ENCODE data around the gene NAAA. TPM values are rescaled to one million over a fixed set of nuclear protein-coding genes. Genes with fewer than 3 reads are reported as not detected.

The NAAA gene
- total RNA-seq, 2 donors from 2014 or later = 174 to 1,058 TPM

DNA sequence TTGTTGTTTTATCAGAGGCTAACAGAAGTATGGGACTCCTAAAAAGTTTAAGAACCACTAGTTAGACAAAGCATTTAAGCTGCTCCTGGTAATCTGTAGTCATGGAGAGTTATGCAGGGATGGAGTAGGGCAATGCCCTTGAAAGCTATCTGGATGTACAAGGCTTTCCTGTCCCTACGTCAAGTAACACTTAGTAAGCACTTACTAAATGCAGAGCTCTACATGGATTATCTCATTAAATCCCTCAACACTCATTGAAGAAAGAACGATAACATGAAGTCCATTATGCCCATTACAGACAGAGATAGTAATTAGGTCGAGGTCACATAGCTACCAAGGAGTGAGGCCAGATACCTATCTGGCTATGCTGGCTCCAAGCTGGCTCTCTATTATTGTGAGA is 71.7 kb downstream of the NAAA start:
- DNase-seq (ENCODE audit: low spot score) = no peak
- no peaks in the 10 kb centered on the region for H3K36me3 ChIP-seq
- intact Hi-C loops (cut with DNase I) = no loop called here
- no peaks in the 10 kb centered on the region for H3K27me3 ChIP-seq (replicated peaks; ENCODE audit: insufficient read depth)
- TF ChIP-seq POLR2A (IDR thresholded peaks at IDR 0.05) (no peak), POLR2AphosphoS5 (IDR thresholded peaks at IDR 0.05) (no peak)
- TF ChIP-seq, protein P1, sequence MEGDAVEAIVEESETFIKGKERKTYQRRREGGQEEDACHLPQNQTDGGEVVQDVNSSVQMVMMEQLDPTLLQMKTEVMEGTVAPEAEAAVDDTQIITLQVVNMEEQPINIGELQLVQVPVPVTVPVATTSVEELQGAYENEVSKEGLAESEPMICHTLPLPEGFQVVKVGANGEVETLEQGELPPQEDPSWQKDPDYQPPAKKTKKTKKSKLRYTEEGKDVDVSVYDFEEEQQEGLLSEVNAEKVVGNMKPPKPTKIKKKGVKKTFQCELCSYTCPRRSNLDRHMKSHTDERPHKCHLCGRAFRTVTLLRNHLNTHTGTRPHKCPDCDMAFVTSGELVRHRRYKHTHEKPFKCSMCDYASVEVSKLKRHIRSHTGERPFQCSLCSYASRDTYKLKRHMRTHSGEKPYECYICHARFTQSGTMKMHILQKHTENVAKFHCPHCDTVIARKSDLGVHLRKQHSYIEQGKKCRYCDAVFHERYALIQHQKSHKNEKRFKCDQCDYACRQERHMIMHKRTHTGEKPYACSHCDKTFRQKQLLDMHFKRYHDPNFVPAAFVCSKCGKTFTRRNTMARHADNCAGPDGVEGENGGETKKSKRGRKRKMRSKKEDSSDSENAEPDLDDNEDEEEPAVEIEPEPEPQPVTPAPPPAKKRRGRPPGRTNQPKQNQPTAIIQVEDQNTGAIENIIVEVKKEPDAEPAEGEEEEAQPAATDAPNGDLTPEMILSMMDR (IDR thresholded peaks at IDR 0.05) = no peak
- no peak overlapping the region for H3K27ac ChIP-seq
- H3K4me3 ChIP-seq = no peak overlapping the region
- no peaks in the 10 kb centered on the region for H3K9me3 ChIP-seq
- H3K4me1 ChIP-seq (replicated peaks) = no peaks in the 10 kb centered on the region
- WGBS = 52% methylated on average over 3 of the region's 3 CpGs

DNA sequence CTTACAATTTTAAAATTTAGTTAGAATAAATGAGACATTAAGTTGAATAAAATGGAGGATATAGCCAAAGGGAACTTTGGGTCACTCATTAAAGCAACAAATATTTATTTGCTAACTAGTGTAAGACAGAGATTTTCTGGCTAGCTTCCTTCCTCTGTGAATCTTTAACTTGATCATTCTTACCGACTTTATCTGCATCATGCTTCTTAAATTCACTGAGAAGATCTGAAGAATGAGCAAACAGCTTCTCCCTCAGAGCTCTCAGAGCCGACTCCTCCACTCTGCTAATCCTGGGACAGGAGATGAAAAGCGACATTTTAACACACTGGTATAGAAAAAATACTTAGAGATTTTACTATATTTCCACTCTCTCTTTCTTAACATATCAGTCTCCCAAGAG is 73.7 kb downstream of the NAAA start:
- TF ChIP-seq, protein P1 (IDR thresholded peaks at IDR 0.05) = no peak
- TF ChIP-seq POLR2A (IDR thresholded peaks at IDR 0.05) (no peak), POLR2AphosphoS5 (IDR thresholded peaks at IDR 0.05) (no peak)
- no peak for DNase-seq (ENCODE audit: low spot score)
- H3K4me3 ChIP-seq = no peak overlapping the region
- H3K27ac ChIP-seq = no peak overlapping the region
- H3K4me1 ChIP-seq (replicated peaks) = no peaks in the 10 kb centered on the region
- H3K36me3 ChIP-seq = no peaks in the 10 kb centered on the region
- intact Hi-C loops (cut with DNase I) = no loop called here
- 38% methylated on average over 3 of the region's 3 CpGs for WGBS
- H3K27me3 ChIP-seq (replicated peaks; ENCODE audit: insufficient read depth) = no peaks in the 10 kb centered on the region
- H3K9me3 ChIP-seq = no peaks in the 10 kb centered on the region

Other genes with a start within 250 kb of the NAAA start
- 10 to 100 TPM; 52.0 to 53.3 TPM for gene USO1, start 216.4 kb downstream of the NAAA start, total RNA-seq
- not detected for gene PPEF2, start 38.6 kb downstream of the NAAA start, total RNA-seq
- 10 to 100 TPM; 36.6 to 40.3 TPM for gene SDAD1, start 49.9 kb upstream of the NAAA start, total RNA-seq
- gene CXCL9, start 66.5 kb upstream of the NAAA start, total RNA-seq = 1 to 10 TPM in 1 of 2 donors, under 1 TPM in 1; 0.27 to 2.6 TPM
- under 1 TPM in 1 of 2 donors, not detected in 1; 0.51 TPM for gene CXCL10, start 82.5 kb upstream of the NAAA start, total RNA-seq
- gene CXCL11, start 95.1 kb upstream of the NAAA start, total RNA-seq = under 1 TPM in 1 of 2 donors, not detected in 1; 0.23 TPM
- 10 to 100 TPM in 1 of 2 donors, 1 to 10 TPM in 1; 3.8 to 24.8 TPM for gene ART3, start 133.7 kb upstream of the NAAA start, total RNA-seq
- 10 to 100 TPM; 31.7 to 43.5 TPM for gene NUP54, start 207.4 kb upstream of the NAAA start, total RNA-seq